Measurements from ENCODE around the gene GRB2. TPM values are rescaled to one million over a fixed set of nuclear protein-coding genes. Genes with fewer than 3 reads are reported as not detected.

Gene GRB2
- total and polyA plus RNA-seq, 12 donors, result 23.5 to 85.5 (median 52.0) TPM

GRCh38 chr17:75331671-75332070 is 73.8 kb downstream of the GRB2 start:
- H3K4me3 ChIP-seq, result no peak overlapping the region
- peaks cover 0 to 55% (median 4%) of the 10 kb centered on the region in 9 donors for H3K4me1 ChIP-seq
- TF ChIP-seq, protein P1, sequence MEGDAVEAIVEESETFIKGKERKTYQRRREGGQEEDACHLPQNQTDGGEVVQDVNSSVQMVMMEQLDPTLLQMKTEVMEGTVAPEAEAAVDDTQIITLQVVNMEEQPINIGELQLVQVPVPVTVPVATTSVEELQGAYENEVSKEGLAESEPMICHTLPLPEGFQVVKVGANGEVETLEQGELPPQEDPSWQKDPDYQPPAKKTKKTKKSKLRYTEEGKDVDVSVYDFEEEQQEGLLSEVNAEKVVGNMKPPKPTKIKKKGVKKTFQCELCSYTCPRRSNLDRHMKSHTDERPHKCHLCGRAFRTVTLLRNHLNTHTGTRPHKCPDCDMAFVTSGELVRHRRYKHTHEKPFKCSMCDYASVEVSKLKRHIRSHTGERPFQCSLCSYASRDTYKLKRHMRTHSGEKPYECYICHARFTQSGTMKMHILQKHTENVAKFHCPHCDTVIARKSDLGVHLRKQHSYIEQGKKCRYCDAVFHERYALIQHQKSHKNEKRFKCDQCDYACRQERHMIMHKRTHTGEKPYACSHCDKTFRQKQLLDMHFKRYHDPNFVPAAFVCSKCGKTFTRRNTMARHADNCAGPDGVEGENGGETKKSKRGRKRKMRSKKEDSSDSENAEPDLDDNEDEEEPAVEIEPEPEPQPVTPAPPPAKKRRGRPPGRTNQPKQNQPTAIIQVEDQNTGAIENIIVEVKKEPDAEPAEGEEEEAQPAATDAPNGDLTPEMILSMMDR (IDR thresholded peaks at IDR 0.05), result no peak
- peaks cover 0 to 50% (median 0%) of the 10 kb centered on the region in 9 donors for H3K36me3 ChIP-seq
- ATAC-seq (no peak), DNase-seq (no peak)
- H3K27ac ChIP-seq, result peak overlapping the region in 3 of 10 donors; percentile 9 to 36 (median 16)
- no peaks in the 10 kb centered on the region for H3K27me3 ChIP-seq
- H3K9me3 ChIP-seq, result no peaks in the 10 kb centered on the region
- WGBS, 2 donors, result 60 to 73% methylated on average over 6 of the region's 6 CpGs
- intact Hi-C loops (cut with DNase I), result no loop called here

DNA sequence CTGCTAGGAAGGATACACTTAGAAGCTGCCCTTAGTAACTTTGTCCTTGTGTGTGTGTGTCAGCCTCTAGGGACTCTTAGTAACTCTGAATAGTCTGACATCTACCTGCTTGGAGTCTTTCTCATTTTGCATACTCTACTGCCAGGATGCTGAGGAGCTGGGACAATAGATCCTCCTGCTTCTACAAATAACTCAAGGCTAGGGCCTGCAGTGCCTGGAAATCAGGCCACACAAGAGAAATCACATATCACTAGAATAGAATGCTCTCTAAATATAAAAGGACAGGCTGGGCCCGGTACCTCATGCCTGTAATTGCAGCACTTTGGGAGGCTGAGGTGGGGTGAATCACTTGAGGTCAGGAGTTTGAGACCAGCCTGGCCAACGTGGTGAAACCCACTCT is 77.7 kb downstream of the GRB2 start:
- H3K36me3 ChIP-seq, result peaks cover 0 to 73% (median 0%) of the 10 kb centered on the region in 9 donors
- H3K9me3 ChIP-seq, result no peaks in the 10 kb centered on the region
- H3K4me1 ChIP-seq, result peaks cover 9 to 68% (median 32%) of the 10 kb centered on the region in 9 donors
- no peaks in the 10 kb centered on the region for H3K27me3 ChIP-seq
- no peak overlapping the region for H3K27ac ChIP-seq
- intact Hi-C loops (cut with DNase I), result loop anchor here in 1 of 10 donors (5.0 kb wide), 1 partner anchor 65 kb away; no protein-coding TSS in a partner anchor
- no peak for ATAC-seq
- WGBS, 2 donors, result 68 to 73% methylated on average over 2 of the region's 2 CpGs
- TF ChIP-seq, protein P1 (IDR thresholded peaks at IDR 0.05), result no peak
- no peak for DNase-seq
- H3K4me3 ChIP-seq, result no peak overlapping the region

- no peak for DNase-seq
- Histone ChIP-seq H3K27ac (peak overlapping the region in 8 of 10 donors; percentile 38 to 83 (median 62)), H3K27me3 (no peaks in the 10 kb centered on the region), H3K9me3 (no peaks in the 10 kb centered on the region), H3K36me3 (peaks cover 0 to 74% (median 4%) of the 10 kb centered on the region in 9 donors), H3K4me3 (no peak overlapping the region), H3K4me1 (peaks cover 9 to 62% (median 31%) of the 10 kb centered on the region in 9 donors)
- ATAC-seq, result peak in 6 of 8 donors; percentile 17 to 46 (median 25)
- TF ChIP-seq, protein P1 (IDR thresholded peaks at IDR 0.05), result no peak
- 43 to 61% methylated on average over 5 of the region's 5 CpGs for WGBS, 2 donors
- intact Hi-C loops (cut with DNase I), result loop anchor here in 1 of 10 donors (5.0 kb wide), 1 partner anchor 66 kb away; no protein-coding TSS in a partner anchor
Observed at GRCh38 chr17:75326226-75326848, 79.1 kb downstream of the GRB2 start.

DNA sequence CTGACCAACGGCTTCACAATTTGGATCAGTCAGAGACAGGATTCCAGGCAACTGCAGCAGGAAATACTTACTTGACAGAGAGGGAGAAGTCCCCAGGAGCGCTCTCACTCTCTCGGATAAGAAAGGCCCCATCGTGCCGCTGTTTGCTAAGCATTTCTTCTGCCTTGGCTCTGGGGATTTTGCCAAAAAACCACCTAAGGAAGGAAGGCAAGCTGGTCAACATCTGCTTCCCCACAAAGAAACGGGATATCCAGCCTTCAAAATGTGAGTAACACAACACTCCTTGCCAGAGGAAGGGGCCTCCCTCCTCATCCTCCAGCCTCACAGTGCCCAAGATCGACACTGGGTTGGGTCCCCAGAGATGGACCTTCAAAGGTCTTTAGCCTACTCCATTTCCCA is 79.7 kb downstream of the GRB2 start:
- Histone ChIP-seq H3K27ac (peak overlapping the region in 9 of 10 donors; percentile 22 to 83 (median 57)), H3K4me1 (peaks cover 9 to 57% (median 26%) of the 10 kb centered on the region in 9 donors), H3K36me3 (peaks cover 0 to 74% (median 7%) of the 10 kb centered on the region in 9 donors), H3K27me3 (no peaks in the 10 kb centered on the region), H3K4me3 (no peak overlapping the region), H3K9me3 (no peaks in the 10 kb centered on the region)
- intact Hi-C loops (cut with DNase I), result loop anchor here in 2 of 10 donors (2.0 to 5.0 kb wide), 2 partner anchors 66 to 79 kb away; partner anchors contain the start of gene GRB2 (in 1 of the 2)
- DNase-seq (no peak), ATAC-seq (peak in 7 of 8 donors; percentile 27 to 61 (median 49))
- 41 to 59% methylated on average over 7 of the region's 7 CpGs for WGBS, 2 donors
- TF ChIP-seq, protein P1 (IDR thresholded peaks at IDR 0.05), result peak in 1 of 9 donors; percentile 8
